Progenitor cell of endocrine pancreas (in vitro differentiated cells): Measurements from ENCODE around the gene KIF7. TPM values are rescaled to one million over a fixed set of nuclear protein-coding genes. Genes with fewer than 3 reads are reported as not detected.
A peak's percentile ranks its signal among the peaks of the same experiment; 100 is the strongest.

Source experiments
- DNase-seq: peaks from one replicate; pipeline ENCODE4 v3.0.0; 2021; ENCODE audit warnings: low spot score; ENCODE audit not compliant: unreplicated experiment
- H3K27ac Mint-ChIP-seq: 2 replicates; pipeline ENCODE4 v1.8.0; 2021; ENCODE audit warnings: mild to moderate bottlenecking, moderate library complexity, mixed read lengths
- H3K27me3 Mint-ChIP-seq: 2 replicates; pipeline ENCODE4 v1.8.0; 2021; ENCODE audit warnings: mixed read lengths
- H3K36me3 Mint-ChIP-seq: 2 replicates; pipeline ENCODE4 v1.8.0; 2022; ENCODE audit warnings: mixed read lengths; ENCODE audit not compliant: insufficient read depth
- H3K4me1 Mint-ChIP-seq: 2 replicates; pipeline ENCODE4 v1.8.0; 2021; ENCODE audit warnings: low read depth, mixed read lengths
- H3K4me3 Mint-ChIP-seq: 2 replicates; pipeline ENCODE4 v1.8.0; 2021; ENCODE audit warnings: low read depth, mild to moderate bottlenecking, moderate library complexity, mixed read lengths
- H3K9me3 Mint-ChIP-seq: 2 replicates; pipeline ENCODE4 v1.8.0; 2021; ENCODE audit warnings: low read depth, mixed read lengths
- total RNA-seq: library from RNA; stranded (reverse); gene quantifications from 2 replicates; pipeline ENCODE4 v1.2.1, GENCODE V29; 2021
- TF ChIP-seq, protein P1 (sequence below): fragments of 200-600 bp; sonication (generic); IDR thresholded peaks from one replicate; pipeline ENCODE4 v1.5.0; 2021; ENCODE audit warnings: antibody characterized with exemption, mild to moderate bottlenecking; ENCODE audit not compliant: unreplicated experiment

The KIF7 gene
- total RNA-seq, 1 donor from 2014 or later, result 22.8 TPM

GRCh38 chr15:89674526-89674925, 19.3 kb upstream of the KIF7 start:
- H3K9me3 Mint-ChIP-seq, result no peaks in the 10 kb centered on the region
- no peaks in the 10 kb centered on the region for H3K4me1 Mint-ChIP-seq
- H3K36me3 Mint-ChIP-seq, result no peaks in the 10 kb centered on the region
- DNase-seq, result no peak
- TF ChIP-seq, protein P1, sequence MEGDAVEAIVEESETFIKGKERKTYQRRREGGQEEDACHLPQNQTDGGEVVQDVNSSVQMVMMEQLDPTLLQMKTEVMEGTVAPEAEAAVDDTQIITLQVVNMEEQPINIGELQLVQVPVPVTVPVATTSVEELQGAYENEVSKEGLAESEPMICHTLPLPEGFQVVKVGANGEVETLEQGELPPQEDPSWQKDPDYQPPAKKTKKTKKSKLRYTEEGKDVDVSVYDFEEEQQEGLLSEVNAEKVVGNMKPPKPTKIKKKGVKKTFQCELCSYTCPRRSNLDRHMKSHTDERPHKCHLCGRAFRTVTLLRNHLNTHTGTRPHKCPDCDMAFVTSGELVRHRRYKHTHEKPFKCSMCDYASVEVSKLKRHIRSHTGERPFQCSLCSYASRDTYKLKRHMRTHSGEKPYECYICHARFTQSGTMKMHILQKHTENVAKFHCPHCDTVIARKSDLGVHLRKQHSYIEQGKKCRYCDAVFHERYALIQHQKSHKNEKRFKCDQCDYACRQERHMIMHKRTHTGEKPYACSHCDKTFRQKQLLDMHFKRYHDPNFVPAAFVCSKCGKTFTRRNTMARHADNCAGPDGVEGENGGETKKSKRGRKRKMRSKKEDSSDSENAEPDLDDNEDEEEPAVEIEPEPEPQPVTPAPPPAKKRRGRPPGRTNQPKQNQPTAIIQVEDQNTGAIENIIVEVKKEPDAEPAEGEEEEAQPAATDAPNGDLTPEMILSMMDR, result no peak
- no peak overlapping the region for H3K27ac Mint-ChIP-seq
- peaks cover 24% of the 10 kb centered on the region for H3K27me3 Mint-ChIP-seq
- H3K4me3 Mint-ChIP-seq, result no peak overlapping the region

- H3K27me3 Mint-ChIP-seq, result peaks cover 30% of the 10 kb centered on the region
- no peaks in the 10 kb centered on the region for H3K9me3 Mint-ChIP-seq
- DNase-seq, result peak; percentile 37
- TF ChIP-seq, protein P1, result peak; percentile 76
- H3K36me3 Mint-ChIP-seq, result no peaks in the 10 kb centered on the region
- H3K27ac Mint-ChIP-seq, result no peak overlapping the region
- H3K4me3 Mint-ChIP-seq, result no peak overlapping the region
- no peaks in the 10 kb centered on the region for H3K4me1 Mint-ChIP-seq
These were observed 17.9 kb upstream of the KIF7 start for GRCh38 chr15:89673165-89673512.

DNA sequence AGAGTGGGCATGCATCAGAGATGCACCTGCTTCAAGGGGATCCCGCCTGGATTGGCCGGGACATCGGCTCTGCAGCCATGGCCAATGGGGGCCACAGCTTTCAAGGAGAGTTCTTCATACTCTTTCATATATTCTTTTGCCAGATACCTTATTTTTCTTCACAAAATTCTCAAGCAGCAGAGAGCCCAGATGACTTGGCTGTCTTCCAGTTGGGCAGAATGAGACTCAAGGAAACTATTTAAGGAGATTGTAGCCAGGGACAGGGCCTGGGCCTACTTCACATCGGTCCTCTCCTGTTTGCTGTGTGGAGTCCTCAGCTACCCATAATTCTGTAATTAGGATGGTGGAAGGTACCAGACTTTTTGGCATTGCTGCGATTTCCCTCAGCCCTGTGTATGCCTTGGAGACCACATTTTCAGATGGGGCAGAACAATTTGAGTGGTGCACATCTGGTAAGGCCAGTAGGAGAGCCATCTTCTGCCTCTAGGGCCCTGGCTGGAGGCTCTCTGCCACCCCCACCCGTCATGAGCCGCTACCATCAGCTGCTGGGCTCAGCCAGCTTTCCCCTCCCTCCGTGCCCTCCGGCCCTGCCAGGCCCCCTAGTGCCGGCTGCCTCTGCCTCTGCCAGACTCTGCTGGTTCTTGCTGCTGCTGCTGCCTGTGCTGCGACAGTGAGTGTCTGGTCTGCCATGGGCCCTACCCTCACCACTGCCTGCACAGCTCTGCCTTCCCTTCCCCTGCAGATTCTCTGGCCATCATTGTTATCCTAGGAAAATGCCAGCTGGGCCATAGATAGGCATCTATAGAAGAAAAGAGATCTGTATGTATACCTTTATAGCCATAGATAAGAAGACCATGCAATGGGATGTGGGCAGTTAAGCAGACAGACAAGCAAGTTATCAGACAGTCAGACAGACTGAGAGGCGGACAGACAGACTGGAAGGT, 17.2 kb upstream of the KIF7 start:
- Mint-ChIP-seq H3K9me3 (no peaks in the 10 kb centered on the region), H3K4me3 (no peak overlapping the region), H3K27me3 (peaks cover 36% of the 10 kb centered on the region), H3K36me3 (no peaks in the 10 kb centered on the region), H3K27ac (no peak overlapping the region), H3K4me1 (no peaks in the 10 kb centered on the region)
- no peak for DNase-seq
- TF ChIP-seq, protein P1, result no peak

DNA sequence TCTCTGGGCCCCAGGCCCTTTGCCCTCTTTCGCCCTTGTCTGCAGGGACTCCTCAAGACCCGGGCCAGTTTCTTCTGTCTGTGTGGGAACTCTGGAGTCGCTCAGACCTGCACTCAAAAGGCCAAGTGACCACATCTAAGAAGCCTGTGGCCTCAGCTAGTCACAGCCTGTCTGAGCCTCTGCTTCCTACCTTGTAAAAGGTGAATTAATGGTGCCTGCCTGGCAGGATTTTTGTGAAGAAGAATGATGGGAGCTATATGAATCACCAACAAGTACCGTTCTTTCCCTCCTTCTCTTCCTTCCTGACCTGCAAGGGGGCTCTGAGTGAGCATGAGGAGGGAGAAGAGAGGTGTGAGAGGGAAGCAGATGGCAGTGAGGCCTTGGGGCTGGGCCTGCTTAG, 16.4 kb upstream of the KIF7 start:
- Mint-ChIP-seq H3K27ac (no peak overlapping the region), H3K9me3 (no peaks in the 10 kb centered on the region), H3K27me3 (peaks cover 36% of the 10 kb centered on the region), H3K4me1 (no peaks in the 10 kb centered on the region), H3K36me3 (no peaks in the 10 kb centered on the region), H3K4me3 (no peak overlapping the region)
- no peak for DNase-seq
- TF ChIP-seq, protein P1, result no peak

- Mint-ChIP-seq H3K4me3 (no peak overlapping the region), H3K27ac (no peak overlapping the region), H3K9me3 (no peaks in the 10 kb centered on the region), H3K36me3 (no peaks in the 10 kb centered on the region), H3K27me3 (peaks cover 36% of the 10 kb centered on the region), H3K4me1 (no peaks in the 10 kb centered on the region)
- TF ChIP-seq, protein P1, result no peak
- no peak for DNase-seq
These were observed 15.8 kb upstream of the KIF7 start for GRCh38 chr15:89670971-89671560.
